LNCAP (cell line): Measurements from ENCODE around the gene DCC.

Experiments
- TF ChIP-seq, protein P1 (sequence below): fragments of 450-650 bp; IDR thresholded peaks from 2 replicates; pipeline ENCODE4 v1.5.1; 2017; ENCODE audit warnings: mild to moderate bottlenecking

Gene DCC

DNA sequence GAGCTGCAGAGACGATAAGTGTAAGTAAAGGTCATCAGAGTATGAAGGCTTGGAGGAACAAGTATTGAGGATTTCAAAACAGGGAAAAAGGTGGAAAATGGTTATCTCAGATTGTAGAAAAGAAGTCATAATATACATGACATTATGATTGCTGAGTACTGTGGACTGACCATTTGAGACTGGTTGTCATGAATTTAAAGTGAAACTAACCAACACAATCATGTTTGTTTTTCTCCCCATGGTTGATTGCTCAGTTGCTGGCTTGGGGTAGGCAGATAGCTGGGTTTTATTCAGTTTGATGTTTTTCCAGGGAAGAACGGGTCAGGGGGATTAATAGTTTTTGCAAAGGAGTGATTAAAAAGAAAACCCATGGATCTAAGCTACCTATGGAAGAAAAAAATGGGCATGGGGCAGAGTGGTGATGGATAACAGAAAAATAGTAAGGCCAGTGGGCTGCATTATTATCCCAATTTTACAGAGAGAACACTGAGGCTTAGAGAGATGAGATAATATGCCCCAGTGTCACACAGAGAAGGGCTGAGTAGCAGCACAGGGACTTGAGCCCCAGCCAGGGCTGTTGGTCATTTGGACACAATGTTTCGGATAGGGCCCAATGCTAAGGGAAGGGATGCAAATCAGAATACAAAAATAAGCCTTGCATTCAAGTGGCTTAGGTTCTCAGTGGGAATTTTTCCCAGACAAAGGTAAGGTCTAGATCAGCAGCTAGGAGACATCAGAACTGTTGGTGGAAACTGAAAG, 885.7 kb downstream of the DCC start:
- TF ChIP-seq, protein P1, sequence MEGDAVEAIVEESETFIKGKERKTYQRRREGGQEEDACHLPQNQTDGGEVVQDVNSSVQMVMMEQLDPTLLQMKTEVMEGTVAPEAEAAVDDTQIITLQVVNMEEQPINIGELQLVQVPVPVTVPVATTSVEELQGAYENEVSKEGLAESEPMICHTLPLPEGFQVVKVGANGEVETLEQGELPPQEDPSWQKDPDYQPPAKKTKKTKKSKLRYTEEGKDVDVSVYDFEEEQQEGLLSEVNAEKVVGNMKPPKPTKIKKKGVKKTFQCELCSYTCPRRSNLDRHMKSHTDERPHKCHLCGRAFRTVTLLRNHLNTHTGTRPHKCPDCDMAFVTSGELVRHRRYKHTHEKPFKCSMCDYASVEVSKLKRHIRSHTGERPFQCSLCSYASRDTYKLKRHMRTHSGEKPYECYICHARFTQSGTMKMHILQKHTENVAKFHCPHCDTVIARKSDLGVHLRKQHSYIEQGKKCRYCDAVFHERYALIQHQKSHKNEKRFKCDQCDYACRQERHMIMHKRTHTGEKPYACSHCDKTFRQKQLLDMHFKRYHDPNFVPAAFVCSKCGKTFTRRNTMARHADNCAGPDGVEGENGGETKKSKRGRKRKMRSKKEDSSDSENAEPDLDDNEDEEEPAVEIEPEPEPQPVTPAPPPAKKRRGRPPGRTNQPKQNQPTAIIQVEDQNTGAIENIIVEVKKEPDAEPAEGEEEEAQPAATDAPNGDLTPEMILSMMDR, result no peak

DNA sequence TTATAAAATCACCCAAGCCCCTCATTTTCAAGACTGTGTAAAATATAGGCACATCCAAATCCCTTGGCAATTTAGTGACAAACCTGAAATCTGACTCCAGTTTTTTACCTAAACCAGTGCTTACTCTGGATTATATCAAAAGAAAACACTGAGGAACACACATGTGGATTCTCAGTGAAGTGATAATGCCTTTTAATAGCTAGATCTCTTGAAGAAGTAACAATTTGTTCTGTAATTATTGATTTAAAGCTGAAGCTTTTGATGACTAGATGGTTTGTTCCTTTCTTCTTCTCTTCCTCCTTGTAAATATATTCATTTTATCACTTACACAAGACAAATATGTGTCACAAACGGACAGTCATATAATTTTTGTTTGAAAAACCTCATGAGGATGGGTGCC, 894.6 kb downstream of the DCC start:
- TF ChIP-seq, protein P1, result no peak

DNA sequence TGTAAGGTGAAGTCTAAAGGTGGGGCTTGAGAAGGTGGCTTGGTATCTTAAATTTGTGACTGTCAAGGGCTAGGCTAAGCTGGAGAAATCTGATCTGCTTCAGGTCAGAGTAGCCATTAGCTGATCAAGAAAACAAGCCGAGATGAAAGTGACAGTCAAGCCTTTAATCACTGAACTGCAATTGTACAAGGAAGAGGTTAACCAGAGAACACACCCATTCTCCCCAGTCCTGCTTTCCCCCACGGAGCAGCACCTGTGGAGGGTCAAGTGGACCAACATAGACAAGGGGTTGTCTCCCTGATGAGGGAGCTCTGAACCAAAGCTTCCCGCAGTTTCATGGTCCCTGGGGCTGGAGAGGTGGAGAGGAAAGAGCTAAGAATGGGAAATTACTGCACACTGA, 901.2 kb downstream of the DCC start:
- TF ChIP-seq, protein P1, result no peak

DNA sequence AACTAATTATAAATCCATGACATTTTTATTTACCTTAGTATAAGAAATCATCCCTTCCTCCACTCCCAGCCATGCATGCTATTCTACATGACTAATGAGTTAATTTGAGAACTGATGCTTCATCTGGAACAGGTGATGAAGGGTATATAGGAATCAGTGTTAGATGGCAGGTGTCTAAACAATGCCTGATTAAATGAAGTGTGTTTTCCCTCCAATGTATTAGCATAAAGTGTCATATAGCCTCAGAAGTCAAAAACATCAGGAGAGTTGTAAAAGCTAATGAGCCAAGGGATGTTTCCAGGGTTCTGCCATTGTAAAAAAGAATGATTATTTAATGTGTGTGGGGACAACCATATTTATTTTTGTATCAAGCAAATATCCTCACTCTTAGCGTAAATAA, 913.8 kb downstream of the DCC start:
- TF ChIP-seq, protein P1, result no peak

DNA sequence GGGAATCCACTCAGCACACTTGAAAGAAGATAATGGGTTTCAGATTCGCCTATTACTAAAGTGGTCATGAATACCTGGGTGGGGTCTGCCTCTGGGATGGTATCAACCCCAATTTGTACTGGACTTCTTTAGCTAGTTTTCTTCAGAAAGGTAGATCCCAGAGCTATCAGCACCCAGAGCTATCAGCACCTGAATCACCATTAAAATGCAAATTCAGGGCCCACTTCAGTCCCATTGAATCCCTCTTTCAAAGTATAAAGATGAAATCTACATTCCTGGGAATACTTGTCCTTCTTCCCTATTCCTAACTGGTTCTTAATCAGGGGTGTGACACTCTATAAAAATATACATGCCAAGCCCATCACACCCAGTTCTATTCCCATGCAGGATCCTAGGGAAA, 914.3 kb downstream of the DCC start:
- TF ChIP-seq, protein P1, result no peak

DNA sequence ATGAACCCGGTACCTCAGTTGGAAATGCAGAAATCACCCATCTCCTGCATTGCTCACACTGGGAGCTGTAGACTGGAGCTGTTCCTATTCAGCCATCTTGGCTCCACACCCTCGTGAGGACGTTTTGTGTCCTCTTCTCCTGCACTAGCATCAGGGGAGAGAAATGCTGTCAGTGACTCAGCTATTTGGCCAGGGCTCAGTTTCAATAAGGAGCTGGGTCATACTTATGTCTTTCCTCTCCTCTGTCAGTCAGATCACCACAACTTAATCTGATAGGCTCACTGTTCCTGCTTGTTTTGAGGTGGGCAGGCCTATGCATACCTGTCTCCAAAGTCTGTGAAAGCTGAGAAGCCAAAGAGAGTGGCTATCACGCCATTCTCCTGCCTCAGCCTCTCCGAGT, 921.2 kb downstream of the DCC start:
- TF ChIP-seq, protein P1, result no peak

DNA sequence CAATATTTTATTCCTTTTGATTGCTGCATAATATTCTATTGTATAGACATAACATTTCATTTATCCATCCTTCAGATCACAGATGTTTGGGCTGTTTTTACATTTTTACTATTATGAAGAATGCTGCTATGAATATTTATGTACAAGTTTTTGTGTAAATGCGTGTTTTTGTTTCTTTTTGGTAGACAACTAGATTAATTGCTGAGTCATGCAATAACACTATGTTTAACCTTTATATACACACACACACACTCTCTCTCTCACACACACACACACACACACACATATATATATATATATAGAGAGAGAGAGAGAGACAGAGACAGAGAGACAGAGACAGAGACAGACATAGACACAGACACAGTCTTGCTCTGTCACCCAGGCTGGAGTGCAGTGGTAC, 926.9 kb downstream of the DCC start:
- TF ChIP-seq, protein P1, result no peak

DNA sequence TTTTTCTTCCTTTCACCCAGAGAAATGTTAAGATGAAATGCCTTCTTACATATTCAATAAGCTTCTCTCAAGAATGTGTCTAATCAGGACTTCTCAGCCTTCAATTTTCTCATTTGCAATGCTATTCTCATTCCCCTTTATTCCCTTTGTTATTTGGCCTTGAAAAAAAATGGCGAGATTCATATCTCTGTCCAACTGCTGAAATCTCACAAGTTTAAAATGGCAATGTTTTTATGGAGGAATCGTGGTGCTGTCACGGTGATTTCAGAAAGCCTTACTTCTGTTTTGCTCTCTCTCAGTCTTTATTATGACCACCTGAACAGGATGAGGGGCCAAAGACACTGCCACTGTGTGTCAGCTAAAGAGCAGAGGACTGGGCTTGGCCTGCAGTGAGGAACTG, 928.5 kb downstream of the DCC start:
- TF ChIP-seq, protein P1, result no peak
